ENCODE measurements around the gene DCAF7.

DCAF7 gene

GRCh38 chr17:63524051-63524450 lies 26.2 kb upstream of the DCAF7 start:
- no peak overlapping the region for H3K4me3 ChIP-seq (ENCODE audit: low read depth, low read length)

DNA sequence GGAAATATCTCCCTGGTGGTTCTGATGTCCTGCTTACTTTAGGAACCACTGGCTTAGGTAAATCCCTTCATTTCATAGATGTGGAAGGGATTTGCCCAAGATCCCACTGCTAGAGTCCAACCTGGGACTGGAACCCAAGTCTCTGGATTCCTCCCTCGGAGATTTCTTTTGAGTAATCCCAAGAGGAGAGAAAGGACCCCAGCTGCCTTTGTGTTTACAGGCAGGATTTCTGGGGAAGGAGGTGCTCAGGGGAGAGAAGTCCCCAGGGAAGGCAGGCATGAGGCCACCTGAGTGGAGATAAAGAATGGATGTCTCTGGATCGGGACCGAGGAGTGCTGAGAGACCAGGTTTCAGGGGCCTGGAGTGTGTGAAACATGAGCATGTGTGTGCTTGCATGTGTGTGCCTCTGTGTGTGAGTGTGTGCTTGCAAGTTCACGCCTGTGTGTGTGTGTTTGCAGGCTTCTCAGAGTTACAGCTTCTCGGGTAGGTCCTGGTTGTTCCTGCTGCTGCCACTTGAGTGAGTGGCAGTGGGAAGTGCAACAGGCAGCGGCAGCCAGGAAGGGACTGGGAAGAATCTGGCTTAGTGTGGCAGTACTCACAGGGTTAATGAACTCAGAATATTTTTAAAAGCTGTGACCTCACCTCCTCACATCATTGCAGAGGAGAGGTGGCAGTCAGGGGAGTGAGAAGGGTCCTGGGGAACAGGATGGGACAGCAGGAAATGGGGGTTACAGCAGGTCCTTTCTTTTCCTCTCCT lies 24.9 kb upstream of the DCAF7 start:
- H3K4me3 ChIP-seq (ENCODE audit: low read depth, low read length), result no peak overlapping the region

GRCh38 chr17:63526861-63527260 lies 23.4 kb upstream of the DCAF7 start:
- H3K4me3 ChIP-seq (ENCODE audit: low read depth, low read length), result no peak overlapping the region

DNA sequence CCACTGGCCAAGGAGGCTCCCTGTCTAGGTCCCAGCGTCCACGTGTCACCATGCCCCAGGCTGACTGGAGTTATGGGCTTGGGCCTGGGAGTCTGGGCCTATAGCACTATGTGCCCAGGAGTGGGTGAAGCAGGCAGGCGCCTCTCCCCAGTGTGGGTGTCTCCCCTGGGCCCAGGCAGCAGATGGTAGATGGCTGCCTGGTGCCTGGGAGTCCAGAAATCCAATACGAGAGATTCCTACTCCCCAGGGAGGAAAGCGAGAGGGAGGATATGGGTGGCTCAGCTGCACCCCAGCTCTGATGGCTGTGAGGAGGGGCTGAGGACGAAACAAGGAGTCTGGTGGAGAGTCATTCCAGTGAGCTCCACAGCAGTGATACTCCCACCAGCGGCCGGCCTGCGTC lies 22.1 kb upstream of the DCAF7 start:
- H3K4me3 ChIP-seq (ENCODE audit: low read depth, low read length), result no peak overlapping the region

DNA sequence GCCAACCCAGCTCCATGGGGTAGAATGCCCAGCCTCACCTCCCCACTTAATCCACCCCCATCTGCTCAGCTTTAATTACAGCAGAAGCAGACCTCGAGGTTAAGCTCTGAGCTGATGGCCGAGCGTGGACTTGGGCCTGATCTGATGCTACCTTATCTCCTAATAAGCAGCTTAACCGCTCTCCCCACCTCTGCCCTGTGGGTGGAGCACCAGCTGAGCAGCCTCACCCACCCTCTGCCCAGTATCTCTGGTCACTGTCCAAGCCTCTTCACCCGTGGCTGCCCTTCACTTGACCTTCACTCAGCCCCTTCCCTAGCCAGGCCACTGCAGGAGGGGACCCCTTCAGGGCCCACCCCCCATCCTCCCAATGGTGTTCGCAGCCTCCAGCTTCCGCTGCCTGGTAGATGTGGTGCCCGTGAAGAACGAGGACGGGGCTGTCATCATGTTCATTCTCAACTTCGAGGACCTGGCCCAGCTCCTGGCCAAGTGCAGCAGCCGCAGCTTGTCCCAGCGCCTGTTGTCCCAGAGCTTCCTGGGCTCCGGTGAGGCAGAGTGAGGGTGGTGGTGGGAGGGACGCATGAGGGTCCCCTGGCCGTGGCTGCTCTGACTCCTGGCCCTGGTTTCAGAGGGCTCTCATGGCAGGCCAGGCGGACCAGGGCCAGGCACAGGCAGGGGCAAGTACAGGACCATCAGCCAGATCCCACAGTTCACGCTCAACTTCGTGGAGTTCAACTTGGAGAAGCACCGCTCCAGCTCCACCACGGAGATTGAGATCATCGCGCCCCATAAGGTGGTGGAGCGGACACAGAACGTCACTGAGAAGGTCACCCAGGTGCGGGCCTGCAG lies 20.3 kb upstream of the DCAF7 start:
- H3K4me3 ChIP-seq (ENCODE audit: low read depth, low read length), result no peak overlapping the region

GRCh38 chr17:63530557-63531021 lies 19.7 kb upstream of the DCAF7 start:
- no peak overlapping the region for H3K4me3 ChIP-seq (ENCODE audit: low read depth, low read length)

GRCh38 chr17:63531022-63531965 lies 19.0 kb upstream of the DCAF7 start:
- no peak overlapping the region for H3K4me3 ChIP-seq (ENCODE audit: low read depth, low read length)

DNA sequence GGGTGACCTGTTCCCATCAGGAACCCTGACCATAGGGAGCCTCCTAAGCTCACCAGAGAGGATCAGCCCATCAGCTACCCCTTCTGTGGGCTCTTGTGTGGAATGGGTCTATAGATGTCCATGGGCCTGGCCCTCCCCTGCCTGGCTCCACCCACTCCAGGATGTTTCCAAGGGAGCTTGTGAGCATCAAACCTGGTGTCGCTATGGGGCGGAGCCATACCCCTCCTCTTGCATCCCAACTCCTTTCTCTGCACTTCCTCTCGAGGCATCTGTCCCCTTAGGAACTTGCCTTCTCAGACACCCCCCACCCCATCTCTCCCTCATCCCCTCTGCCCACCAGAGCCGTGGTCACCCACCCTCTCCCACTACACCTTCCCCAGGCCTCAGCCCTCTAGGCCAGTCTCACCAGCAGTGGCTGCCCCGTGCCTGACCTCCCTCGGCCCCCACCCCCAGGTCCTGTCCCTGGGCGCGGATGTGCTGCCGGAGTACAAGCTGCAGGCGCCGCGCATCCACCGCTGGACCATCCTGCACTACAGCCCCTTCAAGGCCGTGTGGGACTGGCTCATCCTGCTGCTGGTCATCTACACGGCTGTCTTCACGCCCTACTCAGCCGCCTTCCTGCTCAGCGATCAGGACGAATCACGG lies 16.7 kb upstream of the DCAF7 start:
- no peak overlapping the region for H3K4me3 ChIP-seq (ENCODE audit: low read depth, low read length)

DNA sequence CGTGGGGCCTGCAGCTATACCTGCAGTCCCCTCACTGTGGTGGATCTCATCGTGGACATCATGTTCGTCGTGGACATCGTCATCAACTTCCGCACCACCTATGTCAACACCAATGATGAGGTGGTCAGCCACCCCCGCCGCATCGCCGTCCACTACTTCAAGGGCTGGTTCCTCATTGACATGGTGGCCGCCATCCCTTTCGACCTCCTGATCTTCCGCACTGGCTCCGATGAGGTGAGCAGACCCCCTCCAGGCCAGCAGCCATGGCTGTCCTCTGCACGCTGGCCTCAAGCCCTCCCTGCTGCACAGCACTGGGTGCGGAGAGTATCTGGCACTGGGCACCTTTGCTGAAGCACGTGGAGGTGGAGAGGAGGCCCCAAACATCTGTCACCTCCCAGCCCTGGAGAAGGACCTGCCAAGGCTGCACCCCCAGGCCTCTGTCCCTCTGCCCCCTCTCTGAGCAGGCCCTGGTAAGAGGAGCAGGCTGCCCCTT lies 16.2 kb upstream of the DCAF7 start:
- H3K4me3 ChIP-seq (ENCODE audit: low read depth, low read length), result no peak overlapping the region

GRCh38 chr17:63534816-63535455 lies 15.3 kb upstream of the DCAF7 start:
- no peak overlapping the region for H3K4me3 ChIP-seq (ENCODE audit: low read depth, low read length)

DNA sequence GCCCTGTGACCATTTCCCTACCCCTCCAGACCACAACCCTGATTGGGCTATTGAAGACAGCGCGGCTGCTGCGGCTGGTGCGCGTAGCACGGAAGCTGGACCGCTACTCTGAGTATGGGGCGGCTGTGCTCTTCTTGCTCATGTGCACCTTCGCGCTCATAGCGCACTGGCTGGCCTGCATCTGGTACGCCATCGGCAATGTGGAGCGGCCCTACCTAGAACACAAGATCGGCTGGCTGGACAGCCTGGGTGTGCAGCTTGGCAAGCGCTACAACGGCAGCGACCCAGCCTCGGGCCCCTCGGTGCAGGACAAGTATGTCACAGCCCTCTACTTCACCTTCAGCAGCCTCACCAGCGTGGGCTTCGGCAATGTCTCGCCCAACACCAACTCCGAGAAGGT lies 14.6 kb upstream of the DCAF7 start:
- H3K4me3 ChIP-seq (ENCODE audit: low read depth, low read length), result no peak overlapping the region

- H3K4me3 ChIP-seq (ENCODE audit: low read depth, low read length), result no peak overlapping the region
These were observed 13.3 kb upstream of the DCAF7 start for GRCh38 chr17:63537001-63537400.

DNA sequence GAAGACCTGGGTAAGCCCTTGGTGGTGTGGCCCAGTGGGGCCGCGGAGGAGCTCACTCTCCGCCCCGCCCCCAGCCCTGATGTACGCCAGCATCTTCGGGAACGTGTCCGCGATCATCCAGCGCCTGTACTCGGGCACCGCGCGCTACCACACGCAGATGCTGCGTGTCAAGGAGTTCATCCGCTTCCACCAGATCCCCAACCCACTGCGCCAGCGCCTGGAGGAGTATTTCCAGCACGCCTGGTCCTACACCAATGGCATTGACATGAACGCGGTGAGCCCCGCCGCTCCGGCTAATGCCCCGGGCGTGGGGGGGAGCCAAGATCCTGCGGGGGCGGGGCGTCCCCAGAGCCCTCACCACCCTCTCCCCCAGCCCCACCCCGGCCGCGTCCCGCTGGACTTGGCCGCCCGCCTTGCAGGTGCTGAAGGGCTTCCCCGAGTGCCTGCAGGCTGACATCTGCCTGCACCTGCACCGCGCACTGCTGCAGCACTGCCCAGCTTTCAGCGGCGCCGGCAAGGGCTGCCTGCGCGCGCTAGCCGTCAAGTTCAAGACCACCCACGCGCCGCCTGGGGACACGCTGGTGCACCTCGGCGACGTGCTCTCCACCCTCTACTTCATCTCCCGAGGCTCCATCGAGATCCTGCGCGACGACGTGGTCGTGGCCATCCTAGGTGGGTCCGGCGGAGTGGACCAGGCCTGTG lies 12.1 kb upstream of the DCAF7 start:
- H3K4me3 ChIP-seq (ENCODE audit: low read depth, low read length), result peak overlapping the region; percentile 8

DNA sequence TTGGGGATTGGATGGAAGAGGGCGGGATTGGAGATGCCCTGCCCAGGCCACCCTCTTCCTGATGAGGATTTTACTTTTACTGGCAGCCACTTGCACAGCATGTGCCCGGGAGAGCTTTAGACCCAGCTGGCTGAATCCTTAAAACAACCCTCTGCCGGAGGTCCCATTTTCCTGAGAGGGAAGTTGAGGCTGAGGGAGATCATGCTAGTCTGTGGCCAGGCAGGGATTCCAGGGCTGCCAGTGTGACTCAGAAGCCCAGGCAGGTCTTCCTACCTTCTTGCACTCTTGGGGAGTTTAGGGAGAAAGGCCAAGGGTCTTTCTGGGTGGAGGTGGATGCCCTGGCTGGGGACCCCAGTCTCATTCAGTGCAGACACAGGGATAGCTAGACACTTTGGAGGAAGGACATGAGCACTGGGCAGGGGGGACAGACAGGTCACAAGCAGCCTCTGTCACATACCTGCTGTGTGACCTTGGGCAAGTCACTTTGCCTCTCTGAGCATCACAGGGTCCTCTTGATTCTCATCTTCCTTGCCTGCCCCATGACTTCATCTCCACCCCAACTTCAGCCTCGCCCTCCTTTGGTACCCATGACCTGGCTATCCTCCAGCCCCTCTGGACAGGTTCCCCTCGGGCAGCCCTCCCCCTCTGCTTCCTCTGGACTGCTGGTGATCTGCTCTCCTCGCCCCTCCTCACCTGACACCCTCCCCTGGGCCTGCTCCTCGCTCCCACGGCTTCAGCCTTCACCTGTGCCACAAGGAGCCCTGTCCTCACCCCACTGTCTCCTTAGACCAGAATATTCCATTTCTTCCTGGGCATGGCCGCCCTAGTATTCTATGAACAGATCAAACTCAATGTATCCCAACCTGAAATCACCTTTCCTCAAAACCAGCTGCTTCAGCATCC lies 11.3 kb upstream of the DCAF7 start:
- H3K4me3 ChIP-seq (ENCODE audit: low read depth, low read length), result no peak overlapping the region

- no peak overlapping the region for H3K4me3 ChIP-seq (ENCODE audit: low read depth, low read length)
These were observed 9.7 kb upstream of the DCAF7 start for GRCh38 chr17:63540590-63540989.

GRCh38 chr17:63542218-63542545 lies 8.1 kb upstream of the DCAF7 start:
- no peak overlapping the region for H3K4me3 ChIP-seq (ENCODE audit: low read depth, low read length)

- no peak overlapping the region for H3K4me3 ChIP-seq (ENCODE audit: low read depth, low read length)
These were observed 7.1 kb upstream of the DCAF7 start for GRCh38 chr17:63542942-63543821.
